ENCODE results near the gene CA5A. TPM values are rescaled to one million over a fixed set of nuclear protein-coding genes. Genes with fewer than 3 reads are reported as not detected.

CA5A gene
- total and polyA plus RNA-seq, 5 donors = not detected

- Histone ChIP-seq H3K9me3 (ENCODE audit: control insufficient read depth, low read length) (no peaks in the 10 kb centered on the region), H3K4me3 (ENCODE audit: low read length) (no peak overlapping the region), H3K27ac (ENCODE audit: low read length) (no peak overlapping the region), H3K4me1 (ENCODE audit: control insufficient read depth, insufficient read depth, low read length) (no peaks in the 10 kb centered on the region), H3K27me3 (ENCODE audit: control insufficient read depth, insufficient read depth) (no peaks in the 10 kb centered on the region)
- no peak for DNase-seq
- intact Hi-C loops (cut with DNase I) = no loop called here
- WGBS = 92% methylated on average over 5 of the region's 5 CpGs
- ATAC-seq = no peak
These were observed 41.8 kb upstream of the CA5A start for GRCh38 chr16:87978127-87978526.

GRCh38 chr16:87976665-87977064 is 40.3 kb upstream of the CA5A start:
- ATAC-seq = no peak
- intact Hi-C loops (cut with DNase I) = no loop called here

GRCh38 chr16:87974178-87974577 is 37.8 kb upstream of the CA5A start:
- DNase-seq = no peak
- H3K9me3 ChIP-seq (ENCODE audit: control insufficient read depth, low read length) = no peaks in the 10 kb centered on the region
- no peak overlapping the region for H3K4me3 ChIP-seq (ENCODE audit: low read length)
- intact Hi-C loops (cut with DNase I) = no loop called here
- no peaks in the 10 kb centered on the region for H3K27me3 ChIP-seq (ENCODE audit: control insufficient read depth, insufficient read depth)
- 86% methylated on average over 9 of the region's 9 CpGs for WGBS
- no peaks in the 10 kb centered on the region for H3K4me1 ChIP-seq (ENCODE audit: control insufficient read depth, insufficient read depth, low read length)
- no peak for ATAC-seq
- no peak overlapping the region for H3K27ac ChIP-seq (ENCODE audit: low read length)

More at GRCh38 chr16:87976665-87977064, 40.3 kb upstream of the CA5A start:
- no peak overlapping the region for H3K4me3 ChIP-seq (ENCODE audit: low read length)
- 74% methylated on average over 3 of the region's 3 CpGs for WGBS
- DNase-seq = no peak
- no peaks in the 10 kb centered on the region for H3K27me3 ChIP-seq (ENCODE audit: control insufficient read depth, insufficient read depth)
- H3K9me3 ChIP-seq (ENCODE audit: control insufficient read depth, low read length) = no peaks in the 10 kb centered on the region
- no peaks in the 10 kb centered on the region for H3K4me1 ChIP-seq (ENCODE audit: control insufficient read depth, insufficient read depth, low read length)
- H3K27ac ChIP-seq (ENCODE audit: low read length) = no peak overlapping the region

GRCh38 chr16:87973717-87974116 is 37.4 kb upstream of the CA5A start:
- intact Hi-C loops (cut with DNase I) = no loop called here
- DNase-seq (no peak), ATAC-seq (no peak)
- Histone ChIP-seq H3K4me1 (ENCODE audit: control insufficient read depth, insufficient read depth, low read length) (no peaks in the 10 kb centered on the region), H3K27ac (ENCODE audit: low read length) (no peak overlapping the region), H3K9me3 (ENCODE audit: control insufficient read depth, low read length) (no peaks in the 10 kb centered on the region), H3K27me3 (ENCODE audit: control insufficient read depth, insufficient read depth) (no peaks in the 10 kb centered on the region), H3K4me3 (ENCODE audit: low read length) (no peak overlapping the region)
- WGBS = 89% methylated on average over 3 of the region's 3 CpGs

GRCh38 chr16:87971933-87972332 is 35.6 kb upstream of the CA5A start:
- no peaks in the 10 kb centered on the region for H3K9me3 ChIP-seq (ENCODE audit: control insufficient read depth, low read length)
- intact Hi-C loops (cut with DNase I) = no loop called here
- no peak for DNase-seq
- WGBS = 99% methylated on average over 2 of the region's 2 CpGs
- no peak for ATAC-seq
- no peaks in the 10 kb centered on the region for H3K27me3 ChIP-seq (ENCODE audit: control insufficient read depth, insufficient read depth)
- H3K4me3 ChIP-seq (ENCODE audit: low read length) = no peak overlapping the region
- H3K4me1 ChIP-seq (ENCODE audit: control insufficient read depth, insufficient read depth, low read length) = no peaks in the 10 kb centered on the region
- H3K27ac ChIP-seq (ENCODE audit: low read length) = no peak overlapping the region

- peaks cover 6% of the 10 kb centered on the region for H3K4me1 ChIP-seq (ENCODE audit: control insufficient read depth, insufficient read depth, low read length)
- WGBS = 57% methylated on average over 3 of the region's 3 CpGs
- no peak overlapping the region for H3K27ac ChIP-seq (ENCODE audit: low read length)
- DNase-seq (no peak), ATAC-seq (no peak)
- H3K4me3 ChIP-seq (ENCODE audit: low read length) = no peak overlapping the region
- no peaks in the 10 kb centered on the region for H3K9me3 ChIP-seq (ENCODE audit: control insufficient read depth, low read length)
- intact Hi-C loops (cut with DNase I) = no loop called here
- H3K27me3 ChIP-seq (ENCODE audit: control insufficient read depth, insufficient read depth) = no peaks in the 10 kb centered on the region
These were observed 33.9 kb upstream of the CA5A start for GRCh38 chr16:87970186-87970585.

GRCh38 chr16:87968541-87968940 is 32.2 kb upstream of the CA5A start:
- ATAC-seq (no peak), DNase-seq (no peak)
- H3K27me3 ChIP-seq (ENCODE audit: control insufficient read depth, insufficient read depth) = no peaks in the 10 kb centered on the region
- H3K27ac ChIP-seq (ENCODE audit: low read length) = no peak overlapping the region
- intact Hi-C loops (cut with DNase I) = no loop called here
- H3K4me1 ChIP-seq (ENCODE audit: control insufficient read depth, insufficient read depth, low read length) = peaks cover 6% of the 10 kb centered on the region
- H3K4me3 ChIP-seq (ENCODE audit: low read length) = no peak overlapping the region
- WGBS = 85% methylated on average over 7 of the region's 7 CpGs
- H3K9me3 ChIP-seq (ENCODE audit: control insufficient read depth, low read length) = no peaks in the 10 kb centered on the region

GRCh38 chr16:87966685-87967185 is 30.4 kb upstream of the CA5A start:
- Histone ChIP-seq H3K9me3 (ENCODE audit: control insufficient read depth, low read length) (no peaks in the 10 kb centered on the region), H3K4me3 (ENCODE audit: low read length) (no peak overlapping the region), H3K27ac (ENCODE audit: low read length) (peak overlapping the region; percentile 86), H3K27me3 (ENCODE audit: control insufficient read depth, insufficient read depth) (no peaks in the 10 kb centered on the region), H3K4me1 (ENCODE audit: control insufficient read depth, insufficient read depth, low read length) (peaks cover 6% of the 10 kb centered on the region)
- WGBS = 23% methylated on average over 14 of the region's 14 CpGs
- peak in 2 of 3 donors; percentile 41 to 77 for DNase-seq
- ATAC-seq = peak; percentile 62 to 67
- intact Hi-C loops (cut with DNase I) = no loop called here

GRCh38 chr16:87966064-87966645 is 29.8 kb upstream of the CA5A start:
- Histone ChIP-seq H3K9me3 (ENCODE audit: control insufficient read depth, low read length) (no peaks in the 10 kb centered on the region), H3K4me3 (ENCODE audit: low read length) (no peak overlapping the region), H3K27ac (ENCODE audit: low read length) (peak overlapping the region; percentile 86), H3K4me1 (ENCODE audit: control insufficient read depth, insufficient read depth, low read length) (peaks cover 6% of the 10 kb centered on the region), H3K27me3 (ENCODE audit: control insufficient read depth, insufficient read depth) (no peaks in the 10 kb centered on the region)
- 63% methylated on average over 5 of the region's 5 CpGs for WGBS
- DNase-seq (no peak), ATAC-seq (peak; percentile 42 to 78)
- intact Hi-C loops (cut with DNase I) = no loop called here

GRCh38 chr16:87965417-87965816 is 29.1 kb upstream of the CA5A start:
- no peak overlapping the region for H3K4me3 ChIP-seq (ENCODE audit: low read length)
- no peaks in the 10 kb centered on the region for H3K9me3 ChIP-seq (ENCODE audit: control insufficient read depth, low read length)
- DNase-seq (no peak), ATAC-seq (no peak)
- H3K4me1 ChIP-seq (ENCODE audit: control insufficient read depth, insufficient read depth, low read length) = peaks cover 6% of the 10 kb centered on the region
- 82% methylated on average over 11 of the region's 11 CpGs for WGBS
- H3K27ac ChIP-seq (ENCODE audit: low read length) = no peak overlapping the region
- no peaks in the 10 kb centered on the region for H3K27me3 ChIP-seq (ENCODE audit: control insufficient read depth, insufficient read depth)
- intact Hi-C loops (cut with DNase I) = no loop called here

GRCh38 chr16:87964049-87964659 is 27.8 kb upstream of the CA5A start:
- Histone ChIP-seq H3K4me3 (ENCODE audit: low read length) (no peak overlapping the region), H3K27me3 (ENCODE audit: control insufficient read depth, insufficient read depth) (no peaks in the 10 kb centered on the region), H3K9me3 (ENCODE audit: control insufficient read depth, low read length) (no peaks in the 10 kb centered on the region), H3K27ac (ENCODE audit: low read length) (no peak overlapping the region), H3K4me1 (ENCODE audit: control insufficient read depth, insufficient read depth, low read length) (peaks cover 9% of the 10 kb centered on the region)
- DNase-seq = no peak
- WGBS = 79% methylated on average over 19 of the region's 19 CpGs
- ATAC-seq = no peak
- intact Hi-C loops (cut with DNase I) = no loop called here

Measured in right cardiac atrium (tissue), 5 donors.